HL-60 (cell line): ENCODE data around the gene IFNGR2.
A peak's percentile ranks its signal among the peaks of the same experiment; 100 is the strongest.

Experiments used
- DNase-seq, 2 experiments: peaks; one replicate each; pipeline ENCODE4 v3.0.0-alpha.2; 2010 to 2020; ENCODE audit warnings: low read depth in 1 of 2, low spot score in 1 of 2
- H3K27ac ChIP-seq: fragments of 250-450 bp; sonication (Bioruptor Pico); replicated peaks from 2 replicates; pipeline ENCODE4 v1.5.1; 2020; ENCODE audit warnings: mild to moderate bottlenecking, moderate library complexity
- H3K27me3 ChIP-seq: fragments of 250-450 bp; sonication (Bioruptor Pico); 2 replicates; pipeline ENCODE4 v1.5.1; 2021; ENCODE audit warnings: mild to moderate bottlenecking, moderate library complexity; ENCODE audit not compliant: insufficient read depth, poor library complexity, severe bottlenecking
- H3K4me3 ChIP-seq: replicated peaks from 2 replicates; pipeline ENCODE4 v1.5.1; 2011; ENCODE audit warnings: mild to moderate bottlenecking, control low read depth, low read length; ENCODE audit not compliant: insufficient read depth
- CTCF ChIP-seq: IDR thresholded peaks from one replicate; pipeline ENCODE4 v1.5.1; 2011; ENCODE audit warnings: low read length, control low read depth, inconsistent platforms; ENCODE audit not compliant: insufficient read depth
- GABPA ChIP-seq: IDR thresholded peaks from 2 replicates; pipeline ENCODE4 v1.6.1; 2012; ENCODE audit warnings: low read depth
- POLR2AphosphoS5 ChIP-seq: IDR thresholded peaks from 2 replicates; pipeline ENCODE4 v1.6.1; 2012; ENCODE audit warnings: low read depth
- REST ChIP-seq: IDR thresholded peaks from 2 replicates; pipeline ENCODE4 v1.6.1; 2012; ENCODE audit warnings: low read depth; ENCODE audit not compliant: insufficient replicate concordance
- SPI1 ChIP-seq: IDR thresholded peaks from 2 replicates; pipeline ENCODE4 v1.6.1; 2012; ENCODE audit warnings: low read depth, mild to moderate bottlenecking, borderline replicate concordance

Gene IFNGR2

GRCh38 chr21:33473344-33473743 lies 70.1 kb downstream of the IFNGR2 start:
- TF ChIP-seq POLR2AphosphoS5 (no peak), GABPA (no peak), REST (no peak)
- Histone ChIP-seq H3K27ac (no peak overlapping the region), H3K27me3 (no peaks in the 10 kb centered on the region), H3K4me3 (no peak overlapping the region)
- DNase-seq, result no peak

GRCh38 chr21:33477066-33477465 lies 73.9 kb downstream of the IFNGR2 start:
- H3K27ac ChIP-seq, result no peak overlapping the region
- DNase-seq, result no peak
- TF ChIP-seq REST, result no peak
- no peak for TF ChIP-seq CTCF
- TF ChIP-seq GABPA, result no peak
- TF ChIP-seq POLR2AphosphoS5, result no peak
- no peak for TF ChIP-seq SPI1
- no peak overlapping the region for H3K4me3 ChIP-seq
- no peaks in the 10 kb centered on the region for H3K27me3 ChIP-seq

GRCh38 chr21:33478182-33478581 lies 75.0 kb downstream of the IFNGR2 start:
- Histone ChIP-seq H3K4me3 (peak overlapping the region; percentile 80), H3K27ac (peak overlapping the region; percentile 92), H3K27me3 (no peaks in the 10 kb centered on the region)
- TF ChIP-seq POLR2AphosphoS5 (no peak), SPI1 (no peak), CTCF (no peak), GABPA (no peak), REST (no peak)
- DNase-seq, result no peak
